CD14-positive monocyte (primary cell): ENCODE measurements around the gene LDB1. TPM values are rescaled to one million over a fixed set of nuclear protein-coding genes. Genes with fewer than 3 reads are reported as not detected.

ENCODE experiments used
- DNase-seq, 3 donors: peaks; one replicate each; pipeline ENCODE4 v3.0.0-alpha.2; 2011 to 2022
- H2AFZ ChIP-seq: 2 replicates; pipeline ENCODE4 v1.6.0; 2012; ENCODE audit warnings: mild to moderate bottlenecking, low read depth, low read length, inconsistent platforms; ENCODE audit not compliant: insufficient read depth, poor library complexity, severe bottlenecking
- H3K27ac ChIP-seq, 2 donors: 1 replicate in 1 of 2; 2 replicates in 1 of 2; pipeline ENCODE4 v1.5.1; 2012 to 2013; ENCODE audit warnings: low read length in 2 of 2, control low read depth in 1 of 2, inconsistent platforms in 1 of 2, low read depth in 1 of 2, mild to moderate bottlenecking in 1 of 2
- H3K27me3 ChIP-seq, 2 donors: one replicate each; pipeline versions ENCODE4 v1.6.0 to v1.6.1; 2011 to 2013; ENCODE audit warnings: low read length in 2 of 2; ENCODE audit not compliant: control insufficient read depth in 2 of 2, insufficient read depth in 2 of 2
- H3K36me3 ChIP-seq, 2 donors: replicated peaks in 1 of 2; 1 replicate in 1 of 2; 2 replicates in 1 of 2; pipeline versions ENCODE4 v1.5.1 to v1.6.1; 2012 to 2013; ENCODE audit warnings: low read length in 2 of 2, control low read depth in 1 of 2, inconsistent platforms in 1 of 2, mild to moderate bottlenecking in 1 of 2; ENCODE audit not compliant: insufficient read depth in 2 of 2, control insufficient read depth in 1 of 2
- H3K4me1 ChIP-seq, 2 donors: 1 replicate in 1 of 2; 2 replicates in 1 of 2; pipeline versions ENCODE4 v1.5.1 to v1.6.1; 2012 to 2013; ENCODE audit warnings: low read length in 2 of 2, control low read depth in 1 of 2, inconsistent platforms in 1 of 2, mild to moderate bottlenecking in 1 of 2, moderate library complexity in 1 of 2; ENCODE audit not compliant: insufficient read depth in 2 of 2, control insufficient read depth in 1 of 2
- H3K4me2 ChIP-seq: replicated peaks from 2 replicates; pipeline ENCODE3; 2012; ENCODE audit warnings: low read length, moderate library complexity, mild to moderate bottlenecking; ENCODE audit not compliant: poor library complexity, severe bottlenecking; ENCODE audit errors: extremely low read depth
- H3K4me3 ChIP-seq, 3 experiments: fragments of 200-600 bp in 1 of 3; sonication (generic) in 1 of 3; replicated peaks in 1 of 3; 1 replicate in 2 of 3; 2 replicates in 1 of 3; pipeline ENCODE4 v1.5.1; 2011 to 2013; ENCODE audit warnings: low read length in 3 of 3, mild to moderate bottlenecking in 3 of 3, control low read depth in 2 of 3, low read depth in 2 of 3, inconsistent platforms in 1 of 3, moderate library complexity in 1 of 3
- H3K79me2 ChIP-seq: 2 replicates; pipeline ENCODE4 v1.6.0; 2012; ENCODE audit warnings: mild to moderate bottlenecking, control low read depth, inconsistent platforms, low read length, moderate library complexity; ENCODE audit not compliant: insufficient read depth
- H3K9ac ChIP-seq: 2 replicates; pipeline ENCODE4 v1.6.0; 2017; ENCODE audit warnings: low read length, mild to moderate bottlenecking; ENCODE audit not compliant: insufficient read depth, poor library complexity, severe bottlenecking
- H3K9me3 ChIP-seq, 2 donors: replicated peaks in 1 of 2; 1 replicate in 1 of 2; 2 replicates in 1 of 2; pipeline versions ENCODE4 v1.5.1 to v1.6.1; 2012 to 2013; ENCODE audit warnings: low read length in 2 of 2, control low read depth in 1 of 2; ENCODE audit not compliant: control insufficient read depth in 1 of 2, insufficient read depth in 1 of 2
- H4K20me1 ChIP-seq: 2 replicates; pipeline ENCODE4 v1.6.0; 2012; ENCODE audit warnings: mild to moderate bottlenecking, low read length, control low read depth, moderate library complexity; ENCODE audit not compliant: insufficient read depth
- H3K27ac Mint-ChIP-seq, 7 donors: one replicate each; pipeline ENCODE4 v1.8.0; 2020; ENCODE audit warnings: mild to moderate bottlenecking in 7 of 7, mixed read lengths in 7 of 7, moderate library complexity in 6 of 7, inconsistent platforms in 2 of 7
- H3K27me3 Mint-ChIP-seq, 3 donors: one replicate each; pipeline ENCODE4 v1.8.0; 2021 to 2022; ENCODE audit warnings: low read depth in 3 of 3, mild to moderate bottlenecking in 3 of 3, mixed read lengths in 3 of 3, moderate library complexity in 3 of 3, inconsistent platforms in 1 of 3
- H3K36me3 Mint-ChIP-seq, 2 donors: one replicate each; pipeline ENCODE4 v1.8.0; 2020; ENCODE audit warnings: mixed read lengths in 2 of 2, inconsistent platforms in 1 of 2, mild to moderate bottlenecking in 1 of 2
- H3K4me1 Mint-ChIP-seq: one replicate; pipeline ENCODE4 v1.8.0; 2020; ENCODE audit warnings: mild to moderate bottlenecking, mixed read lengths
- H3K4me3 Mint-ChIP-seq, 2 donors: one replicate each; pipeline ENCODE4 v1.8.0; 2020; ENCODE audit warnings: mild to moderate bottlenecking in 2 of 2, mixed read lengths in 2 of 2, moderate library complexity in 1 of 2
- H3K9me3 Mint-ChIP-seq, 7 donors: one replicate each; pipeline ENCODE4 v1.8.0; 2020 to 2022; ENCODE audit warnings: mixed read lengths in 7 of 7, mild to moderate bottlenecking in 6 of 7, moderate library complexity in 6 of 7, inconsistent platforms in 2 of 7
- CTCF ChIP-seq: fragments of 200-600 bp; IDR thresholded peaks from one replicate; pipeline ENCODE4 v1.8.0; 2022; ENCODE audit warnings: antibody characterized with exemption, mild to moderate bottlenecking
- WGBS: methylation state at CpG from one replicate; pipeline ENCODE4 v1.1.5; 2013; ENCODE audit warnings: missing lambda C conversion rate; ENCODE audit not compliant: insufficient coverage; 5-methylcytosine and 5-hydroxymethylcytosine counted together
- intact Hi-C, 2 donors: fragments of 100-400 bp; cut with micrococcal nuclease; formaldehyde crosslinking; loops; one replicate each; pipeline versions ENCODE4 v1.15.0 to v1.15.1; 2023
- polyA plus RNA-seq, 3 donors: library from polyadenylated mRNA; depleted of rRNA in 1 of 3; unstranded in 2 of 3; stranded (reverse) in 1 of 3; fragments of 300-500 nt in 2 of 3; fragments of >200 nt in 1 of 3; fragmentation: Illumina TruSeq in 2 of 3; gene quantifications; 1 replicate in 2 of 3; 2 replicates in 1 of 3; pipeline ENCODE4 v1.2.3, GENCODE V29; 2012 to 2021

Gene LDB1
- polyA plus RNA-seq, 3 donors = 8.7 to 103 (median 21.9) TPM

GRCh38 chr10:102083541-102083940 lies 36.6 kb downstream of the LDB1 start:
- no peaks in the 10 kb centered on the region for H3K36me3 Mint-ChIP-seq
- no peak overlapping the region for H3K27ac Mint-ChIP-seq
- intact Hi-C loops = no loop called here

DNA sequence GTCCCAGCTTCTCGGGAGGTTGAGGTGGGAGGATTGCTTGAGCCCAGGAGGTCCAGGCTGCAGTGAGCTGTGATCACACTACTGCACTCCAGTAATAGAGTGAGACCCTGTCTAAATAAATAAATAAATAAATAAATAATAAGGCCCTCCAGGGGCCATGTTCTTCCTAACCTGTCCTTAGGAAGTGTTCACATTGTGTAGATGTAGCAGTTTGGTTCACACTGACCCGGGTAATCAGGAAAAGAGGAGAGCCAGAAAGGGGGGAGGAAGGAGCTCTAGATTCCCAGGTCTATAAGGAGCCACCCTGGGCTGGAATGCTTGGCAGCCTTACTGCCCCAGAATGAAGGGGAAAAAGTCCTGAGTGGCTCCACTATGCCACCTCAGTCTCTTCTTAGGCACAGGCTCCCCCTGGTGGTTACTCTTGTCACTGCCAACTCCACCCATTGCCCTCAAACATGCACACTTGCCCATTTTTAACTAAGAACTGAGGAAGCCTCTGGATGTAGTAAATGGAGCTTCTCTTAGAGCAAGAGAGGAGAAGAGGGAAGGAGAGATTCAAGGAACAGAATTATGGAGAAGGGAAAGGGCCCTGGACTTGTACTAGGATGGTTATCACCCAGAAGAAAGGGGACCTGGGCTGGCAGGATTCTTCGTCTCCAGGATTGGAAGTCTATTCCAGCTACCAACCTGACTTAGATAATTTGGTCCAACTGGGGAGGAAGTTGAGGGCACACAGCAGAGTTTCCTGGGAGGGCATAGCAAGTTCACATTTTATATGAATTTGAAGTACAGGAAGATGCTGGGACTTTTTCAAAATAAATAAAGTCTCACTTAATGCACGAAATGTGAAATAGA lies 47.3 kb downstream of the LDB1 start:
- Mint-ChIP-seq H3K27me3 (no peaks in the 10 kb centered on the region), H3K9me3 (no peaks in the 10 kb centered on the region), H3K4me3 (no peak overlapping the region), H3K4me1 (peaks cover 35% of the 10 kb centered on the region), H3K27ac (no peak overlapping the region), H3K36me3 (peaks cover 2 to 4% of the 10 kb centered on the region in 2 donors)
- Histone ChIP-seq H3K27me3 (no peaks in the 10 kb centered on the region), H3K4me1 (peaks cover 18 to 24% of the 10 kb centered on the region in 2 donors), H3K4me3 (no peak overlapping the region), H3K9ac (no peak overlapping the region), H4K20me1 (peaks cover 23% of the 10 kb centered on the region), H3K79me2 (peaks cover 23% of the 10 kb centered on the region), H3K4me2 (no peak overlapping the region), H2AFZ (no peak overlapping the region), H3K36me3 (peaks cover 0 to 1% of the 10 kb centered on the region in 2 donors), H3K9me3 (no peaks in the 10 kb centered on the region), H3K27ac (no peak overlapping the region)
- peak; percentile 89 for TF ChIP-seq CTCF
- peak; percentile 67 to 80 (median 76) for DNase-seq
- intact Hi-C loops = loop anchor here (2.0 to 10.0 kb wide), 3 partner anchors 178 to 231 kb away; partner anchors contain the start of gene KCNIP2 (in 1 of the 2)
- WGBS = 43% methylated on average over 1 of the region's 4 CpGs

More at GRCh38 chr10:102083541-102083940, 36.6 kb downstream of the LDB1 start:
- Histone ChIP-seq H4K20me1 (no peaks in the 10 kb centered on the region), H3K4me1 (peaks cover 6 to 16% of the 10 kb centered on the region in 2 donors), H3K9me3 (no peaks in the 10 kb centered on the region), H3K4me2 (no peak overlapping the region), H3K4me3 (no peak overlapping the region), H3K79me2 (no peaks in the 10 kb centered on the region), H3K27me3 (no peaks in the 10 kb centered on the region), H3K36me3 (no peaks in the 10 kb centered on the region), H3K9ac (no peak overlapping the region), H3K27ac (no peak overlapping the region), H2AFZ (no peak overlapping the region)
- Mint-ChIP-seq H3K9me3 (peaks cover 0 to 1% (median 0%) of the 10 kb centered on the region in 7 donors), H3K4me3 (no peak overlapping the region), H3K4me1 (peaks cover 8% of the 10 kb centered on the region), H3K27me3 (no peaks in the 10 kb centered on the region)
- TF ChIP-seq CTCF = no peak
- WGBS = no CpG with 5 or more reads among the region's 3 CpGs
- no peak for DNase-seq
